Lung (tissue), 12 donors: ENCODE results near the gene CHST9. TPM values are rescaled to one million over a fixed set of nuclear protein-coding genes. Genes with fewer than 3 reads are reported as not detected.

ENCODE experiments used
- ATAC-seq: fragments of 200-7000 bp; cut with Tn5 transposase; one replicate; pipeline ENCODE4 v1.9.1; 2020; ENCODE audit warnings: moderate number of reproducible peaks; ENCODE audit not compliant: insufficient read depth, low FRiP score
- DNase-seq, 3 donors: peaks; one replicate each; pipeline ENCODE4 v3.0.0-alpha.2; 2013 to 2017
- H3K27ac ChIP-seq, 2 donors: one replicate each; pipeline ENCODE4 v1.5.1; 2013; ENCODE audit warnings: mild to moderate bottlenecking in 2 of 2, moderate library complexity in 2 of 2, control low read depth in 1 of 2, inconsistent platforms in 1 of 2, low read depth in 1 of 2, low read length in 1 of 2
- H3K27me3 ChIP-seq, 3 donors: one replicate each; pipeline ENCODE4 v1.5.1; 2013; ENCODE audit warnings: low read length in 2 of 3; ENCODE audit not compliant: control insufficient read depth in 3 of 3, insufficient read depth in 3 of 3
- H3K36me3 ChIP-seq, 4 donors: one replicate each; pipeline ENCODE4 v1.5.1; 2013; ENCODE audit warnings: low read length in 4 of 4, mild to moderate bottlenecking in 1 of 4, moderate library complexity in 1 of 4; ENCODE audit not compliant: control insufficient read depth in 4 of 4, insufficient read depth in 4 of 4
- H3K4me1 ChIP-seq, 5 donors: one replicate each; pipeline ENCODE4 v1.5.1; 2013; ENCODE audit warnings: low read length in 5 of 5, mild to moderate bottlenecking in 2 of 5, moderate library complexity in 1 of 5; ENCODE audit not compliant: control insufficient read depth in 5 of 5, insufficient read depth in 5 of 5
- H3K4me3 ChIP-seq: one replicate; pipeline ENCODE4 v1.5.1; 2013; ENCODE audit warnings: mild to moderate bottlenecking, control low read depth, moderate library complexity
- H3K9ac ChIP-seq, 2 donors: one replicate each; pipeline ENCODE4 v1.5.1; 2013; ENCODE audit warnings: low read length in 2 of 2, control low read depth in 1 of 2; ENCODE audit not compliant: insufficient read depth in 1 of 2
- H3K9me3 ChIP-seq, 4 donors: one replicate each; pipeline ENCODE4 v1.5.1; 2013; ENCODE audit warnings: low read length in 3 of 4, mild to moderate bottlenecking in 1 of 4, moderate library complexity in 1 of 4; ENCODE audit not compliant: control insufficient read depth in 4 of 4, insufficient read depth in 3 of 4
- WGBS, 2 donors: extraction: QIAGEN DNeasy Blood & Tissue Kit; methylation state at CpG; one replicate each; pipeline ENCODE4 v1.1.7; 2013; 5-methylcytosine and 5-hydroxymethylcytosine counted together
- polyA plus RNA-seq, 2 donors: library from polyadenylated mRNA; stranded (reverse); fragments of 200-250 nt; gene quantifications; one replicate each; pipeline ENCODE4 v1.2.1, GENCODE V29; 2013
- total RNA-seq, 2 donors: library from RNA; depleted of rRNA in 1 of 2; stranded (reverse); fragments of >200 nt in 1 of 2; gene quantifications; one replicate each; pipeline ENCODE4 v1.2.1, GENCODE V29; 2014 to 2021
- TF ChIP-seq, protein P1 (sequence below): IDR thresholded peaks from 2 replicates; pipeline ENCODE4 v1.5.1; 2012; ENCODE audit warnings: mild to moderate bottlenecking; ENCODE audit errors: control extremely low read depth, extremely low read depth
- donor health status: control.
- donor health status: control.
- donor health status: Bipolar disorder and iron deficiency.
- donor health status: healthy.
- donor health status: DM: yes; HTN: yes; CAD: no.

Gene CHST9
- total and polyA plus RNA-seq, 4 donors: 2.9 to 19.6 (median 9.8) TPM

DNA sequence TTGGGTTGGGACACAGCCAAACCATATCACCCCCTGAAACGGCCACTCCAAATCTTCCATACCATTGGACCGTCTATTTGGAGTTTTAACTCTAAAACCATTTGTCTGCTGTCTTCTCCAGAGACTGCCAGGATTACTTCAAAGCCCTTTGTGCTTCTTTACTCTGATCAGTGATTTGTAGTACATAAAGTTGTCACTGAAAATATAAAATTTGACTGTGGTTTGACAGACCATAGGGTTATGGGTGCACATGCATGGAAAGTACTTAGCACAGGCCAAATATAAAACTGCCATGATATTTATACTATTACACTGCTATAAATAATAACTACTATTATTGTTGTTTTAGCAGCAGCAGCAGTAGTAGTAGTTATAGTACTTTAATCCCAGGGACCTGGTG, 265.9 kb downstream of the CHST9 start:
- H3K4me1 ChIP-seq: peaks cover 0 to 19% (median 10%) of the 10 kb centered on the region in 5 donors
- no peak overlapping the region for H3K27ac ChIP-seq
- WGBS, 2 donors: 55 to 80% methylated on average over 2 of the region's 2 CpGs
- H3K36me3 ChIP-seq: no peaks in the 10 kb centered on the region
- DNase-seq (peak in 1 of 3 donors; percentile 15), ATAC-seq (no peak)
- no peak overlapping the region for H3K4me3 ChIP-seq
- no peaks in the 10 kb centered on the region for H3K27me3 ChIP-seq
- H3K9ac ChIP-seq: no peak overlapping the region
- TF ChIP-seq, protein P1, sequence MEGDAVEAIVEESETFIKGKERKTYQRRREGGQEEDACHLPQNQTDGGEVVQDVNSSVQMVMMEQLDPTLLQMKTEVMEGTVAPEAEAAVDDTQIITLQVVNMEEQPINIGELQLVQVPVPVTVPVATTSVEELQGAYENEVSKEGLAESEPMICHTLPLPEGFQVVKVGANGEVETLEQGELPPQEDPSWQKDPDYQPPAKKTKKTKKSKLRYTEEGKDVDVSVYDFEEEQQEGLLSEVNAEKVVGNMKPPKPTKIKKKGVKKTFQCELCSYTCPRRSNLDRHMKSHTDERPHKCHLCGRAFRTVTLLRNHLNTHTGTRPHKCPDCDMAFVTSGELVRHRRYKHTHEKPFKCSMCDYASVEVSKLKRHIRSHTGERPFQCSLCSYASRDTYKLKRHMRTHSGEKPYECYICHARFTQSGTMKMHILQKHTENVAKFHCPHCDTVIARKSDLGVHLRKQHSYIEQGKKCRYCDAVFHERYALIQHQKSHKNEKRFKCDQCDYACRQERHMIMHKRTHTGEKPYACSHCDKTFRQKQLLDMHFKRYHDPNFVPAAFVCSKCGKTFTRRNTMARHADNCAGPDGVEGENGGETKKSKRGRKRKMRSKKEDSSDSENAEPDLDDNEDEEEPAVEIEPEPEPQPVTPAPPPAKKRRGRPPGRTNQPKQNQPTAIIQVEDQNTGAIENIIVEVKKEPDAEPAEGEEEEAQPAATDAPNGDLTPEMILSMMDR: no peak
- no peaks in the 10 kb centered on the region for H3K9me3 ChIP-seq

DNA sequence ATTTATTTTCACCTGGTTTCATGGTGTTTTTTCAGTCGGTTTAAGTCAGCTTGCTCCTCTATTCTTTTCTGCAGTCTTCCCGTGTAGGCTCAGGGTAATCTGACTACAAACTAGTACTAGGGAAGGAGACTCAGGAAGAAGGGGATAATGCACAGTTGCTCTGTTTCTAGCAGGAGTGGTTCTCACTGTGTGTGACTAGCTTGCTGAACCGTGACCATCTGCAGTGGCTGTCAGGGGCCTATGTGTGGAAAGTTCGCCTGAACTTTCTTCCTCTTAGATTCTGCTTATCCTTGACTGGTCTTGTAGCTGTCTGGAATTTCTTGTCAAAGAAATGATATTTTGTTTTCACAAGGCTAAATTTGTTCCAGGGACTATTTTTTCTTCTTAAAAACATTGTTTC, 273.3 kb downstream of the CHST9 start:
- Histone ChIP-seq H3K27me3 (no peaks in the 10 kb centered on the region), H3K9me3 (no peaks in the 10 kb centered on the region), H3K9ac (no peak overlapping the region), H3K36me3 (no peaks in the 10 kb centered on the region), H3K4me3 (no peak overlapping the region), H3K27ac (no peak overlapping the region), H3K4me1 (peaks cover 0 to 4% (median 0%) of the 10 kb centered on the region in 5 donors)
- ATAC-seq (no peak), DNase-seq (no peak)
- 63 to 71% methylated on average over 4 of the region's 4 CpGs for WGBS, 2 donors
- TF ChIP-seq, protein P1: no peak

DNA sequence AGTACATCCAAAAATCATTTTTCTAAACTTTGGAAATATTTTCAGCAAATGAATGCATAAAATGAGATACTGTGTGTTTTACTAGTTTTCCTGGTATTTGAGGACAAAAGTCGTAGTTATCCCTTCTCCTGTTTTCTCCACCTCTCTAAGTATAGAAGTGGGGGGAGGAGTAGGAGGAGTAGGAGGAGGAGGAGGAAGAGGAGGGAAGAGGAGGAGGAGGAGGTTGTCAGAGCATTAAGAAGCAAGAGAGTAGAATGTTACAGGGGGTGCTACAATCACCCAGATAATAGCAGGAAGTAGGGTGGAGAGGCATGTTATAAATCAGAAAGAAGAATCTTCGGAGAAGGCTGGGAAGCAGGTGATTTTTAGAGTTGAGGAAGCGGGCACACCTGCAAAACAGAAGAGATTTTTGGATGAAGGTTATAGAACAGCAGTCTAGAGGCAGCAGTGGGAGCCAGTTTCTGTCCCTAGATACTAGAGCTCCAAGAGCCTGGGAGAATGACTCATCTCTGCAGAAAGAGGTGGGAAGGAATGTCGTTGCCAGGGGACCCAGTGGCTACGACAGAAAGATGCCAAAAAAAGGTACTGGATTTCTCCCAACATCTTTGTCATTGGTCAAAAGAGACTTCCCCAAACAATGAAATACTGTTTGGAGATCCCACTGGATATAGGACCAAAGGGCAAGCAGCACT, 275.4 kb downstream of the CHST9 start:
- Histone ChIP-seq H3K27me3 (no peaks in the 10 kb centered on the region), H3K4me1 (no peaks in the 10 kb centered on the region), H3K9ac (no peak overlapping the region), H3K9me3 (no peaks in the 10 kb centered on the region), H3K4me3 (no peak overlapping the region), H3K36me3 (no peaks in the 10 kb centered on the region), H3K27ac (no peak overlapping the region)
- TF ChIP-seq, protein P1: no peak
- DNase-seq: no peak
- WGBS, 2 donors: 47 to 56% methylated on average over 5 of the region's 5 CpGs
- ATAC-seq: no peak

DNA sequence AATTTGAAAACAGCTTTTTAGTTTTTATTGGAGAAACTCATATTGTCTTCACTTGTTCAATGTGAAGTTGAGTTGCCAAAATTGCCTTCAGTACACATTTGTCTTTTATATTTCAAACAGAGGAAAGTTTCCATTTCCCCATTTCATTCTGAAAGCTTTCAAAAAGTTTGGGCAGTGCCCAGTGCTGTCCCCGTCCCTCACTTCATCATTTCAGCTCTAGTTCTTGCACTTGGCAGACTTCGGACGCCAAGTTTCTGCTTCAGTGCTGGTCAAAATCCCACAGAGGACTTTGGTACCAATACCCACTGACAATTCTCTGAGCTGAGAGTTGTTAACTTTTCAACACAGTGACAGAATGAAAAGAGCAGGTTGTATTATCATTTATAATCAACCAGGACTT, 276.2 kb downstream of the CHST9 start:
- no peaks in the 10 kb centered on the region for H3K9me3 ChIP-seq
- DNase-seq: no peak
- H3K4me1 ChIP-seq: no peaks in the 10 kb centered on the region
- H3K27ac ChIP-seq: no peak overlapping the region
- 55 to 66% methylated on average over 3 of the region's 3 CpGs for WGBS, 2 donors
- no peak for ATAC-seq
- no peak overlapping the region for H3K9ac ChIP-seq
- TF ChIP-seq, protein P1: no peak
- H3K4me3 ChIP-seq: no peak overlapping the region
- H3K36me3 ChIP-seq: no peaks in the 10 kb centered on the region
- no peaks in the 10 kb centered on the region for H3K27me3 ChIP-seq
